IgD-negative memory B cell (primary cell): ENCODE results near the gene TK2. TPM values are rescaled to one million over a fixed set of nuclear protein-coding genes. Genes with fewer than 3 reads are reported as not detected.

ENCODE experiments used
- H3K27ac Mint-ChIP-seq, 3 donors: one replicate each; pipeline ENCODE4 v1.8.0; 2020 to 2022; ENCODE audit warnings: mild to moderate bottlenecking in 3 of 3, mixed read lengths in 3 of 3, moderate library complexity in 1 of 3
- H3K27me3 Mint-ChIP-seq: one replicate; pipeline ENCODE4 v1.8.0; 2021; ENCODE audit warnings: mixed read lengths
- H3K36me3 Mint-ChIP-seq: one replicate; pipeline ENCODE4 v1.8.0; 2020; ENCODE audit warnings: mild to moderate bottlenecking, mixed read lengths
- H3K4me1 Mint-ChIP-seq, 3 donors: one replicate each; pipeline ENCODE4 v1.8.0; 2020 to 2022; ENCODE audit warnings: mixed read lengths in 3 of 3, mild to moderate bottlenecking in 1 of 3
- H3K4me3 Mint-ChIP-seq, 4 donors: one replicate each; pipeline ENCODE4 v1.8.0; 2020 to 2022; ENCODE audit warnings: mild to moderate bottlenecking in 4 of 4, mixed read lengths in 4 of 4, moderate library complexity in 3 of 4
- H3K9me3 Mint-ChIP-seq, 3 donors: one replicate each; pipeline ENCODE4 v1.8.0; 2020 to 2021; ENCODE audit warnings: mixed read lengths in 3 of 3, mild to moderate bottlenecking in 1 of 3
- polyA plus RNA-seq: library from polyadenylated mRNA; unstranded; fragments of 300-500 nt; fragmentation: Illumina TruSeq; gene quantifications from one replicate; pipeline ENCODE4 v1.2.3, GENCODE V29; 2021

TK2 gene
- polyA plus RNA-seq, 1 donor from 2014 or later: 1.6 TPM

DNA sequence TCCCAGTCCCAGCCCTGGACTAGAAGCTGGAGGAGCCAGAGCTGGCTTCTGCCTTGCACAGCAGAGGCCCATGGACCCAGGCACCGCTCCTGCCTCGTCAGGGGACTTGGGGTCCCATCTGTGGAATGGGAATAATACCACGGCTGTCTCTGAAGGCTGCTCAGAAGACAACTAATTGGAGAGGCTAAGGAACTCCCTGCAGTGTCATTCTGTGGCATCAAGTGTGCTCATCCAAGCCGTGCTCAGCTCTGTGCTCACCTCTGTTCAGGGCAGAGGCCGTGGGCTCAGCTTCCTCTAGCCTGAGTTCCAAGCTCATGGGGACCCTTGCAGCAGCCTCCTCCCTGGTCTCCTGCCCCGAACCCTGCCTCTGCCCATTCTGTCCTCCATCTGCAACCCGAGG, 91.1 kb downstream of the TK2 start:
- peaks cover 1% of the 10 kb centered on the region for H3K36me3 Mint-ChIP-seq
- peaks cover 0 to 9% (median 2%) of the 10 kb centered on the region in 3 donors for H3K9me3 Mint-ChIP-seq
- H3K4me1 Mint-ChIP-seq: no peaks in the 10 kb centered on the region
- H3K4me3 Mint-ChIP-seq: no peak overlapping the region
- peaks cover 15% of the 10 kb centered on the region for H3K27me3 Mint-ChIP-seq
- peak overlapping the region in 1 of 3 donors; percentile 31 for H3K27ac Mint-ChIP-seq

DNA sequence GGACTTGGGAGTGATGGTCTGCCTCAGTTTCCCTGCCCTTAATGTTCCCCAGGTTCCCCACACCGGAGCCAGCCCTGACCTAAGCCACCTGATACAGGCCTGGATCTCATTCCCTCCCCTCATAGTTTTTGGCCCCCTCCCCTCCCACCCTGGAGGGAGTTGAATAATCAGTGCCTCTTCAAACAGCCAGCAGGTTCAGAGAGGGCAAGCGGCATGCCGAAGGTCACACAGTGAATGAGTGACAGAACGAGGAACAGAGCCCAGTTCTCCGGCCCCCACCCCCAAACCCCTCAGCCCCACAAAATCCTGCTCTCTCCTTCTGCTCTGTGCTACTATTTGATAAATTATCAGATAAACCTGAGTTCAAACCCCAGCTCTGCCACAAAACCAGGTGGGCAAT, 91.6 kb downstream of the TK2 start:
- H3K4me3 Mint-ChIP-seq: no peak overlapping the region
- H3K27me3 Mint-ChIP-seq: peaks cover 13% of the 10 kb centered on the region
- no peak overlapping the region for H3K27ac Mint-ChIP-seq
- H3K4me1 Mint-ChIP-seq: no peaks in the 10 kb centered on the region
- H3K36me3 Mint-ChIP-seq: peaks cover 1% of the 10 kb centered on the region
- H3K9me3 Mint-ChIP-seq: peaks cover 0 to 5% (median 2%) of the 10 kb centered on the region in 3 donors

Other genes starting within 250 kb of the TK2 start
- not detected for gene CDH5, start 183.4 kb downstream of the TK2 start, polyA plus RNA-seq
- gene BEAN1, start 122.8 kb downstream of the TK2 start, polyA plus RNA-seq: not detected
- gene CKLF, start 2.5 kb upstream of the TK2 start, polyA plus RNA-seq: 50.8 TPM
- gene CMTM1, start 16.3 kb upstream of the TK2 start, polyA plus RNA-seq: not detected
- not detected for gene CMTM2, start 29.3 kb upstream of the TK2 start, polyA plus RNA-seq
- gene CMTM3, start 54.6 kb upstream of the TK2 start, polyA plus RNA-seq: 5.2 TPM
- 0.19 TPM for gene CMTM4, start 146.6 kb upstream of the TK2 start, polyA plus RNA-seq
- 29.4 TPM for gene DYNC1LI2, start 201.5 kb upstream of the TK2 start, polyA plus RNA-seq